Heart left ventricle (tissue), 16 donors: ENCODE results near the gene TEX55. TPM values are rescaled to one million over a fixed set of nuclear protein-coding genes. Genes with fewer than 3 reads are reported as not detected.
"Not testable (repeated sequence)": the region's sequence is repeated elsewhere in the genome, so short reads cannot be mapped to it uniquely, and the experiment has no call there.

Experiments used
- ATAC-seq, 4 donors: fragments of 200-7000 bp; cut with Tn5 transposase; one replicate each; pipeline ENCODE4 v1.9.1; 2020 to 2022; ENCODE audit warnings: moderate library complexity in 4 of 4, mild to moderate bottlenecking in 3 of 4, moderate number of reproducible peaks in 1 of 4
- DNase-seq, 5 donors: peaks; one replicate each; pipeline ENCODE4 v3.0.0-alpha.2; 2020
- H3K27ac ChIP-seq, 12 donors: fragments of 200-600 bp; sonication (generic) in 4 of 12; one replicate each; pipeline versions ENCODE4 v1.5.0 to v1.8.0; 2016 to 2022; ENCODE audit warnings: mild to moderate bottlenecking in 2 of 12
- H3K27me3 ChIP-seq, 9 donors: fragments of 200-600 bp; sonication (generic) in 2 of 9; one replicate each; pipeline versions ENCODE4 v1.5.1 to v1.8.0; 2016 to 2022; ENCODE audit warnings: mild to moderate bottlenecking in 3 of 9
- H3K36me3 ChIP-seq, 9 donors: fragments of 200-600 bp; sonication (generic) in 2 of 9; one replicate each; pipeline versions ENCODE4 v1.5.0 to v1.8.0; 2018 to 2022; ENCODE audit warnings: mild to moderate bottlenecking in 2 of 9
- H3K4me1 ChIP-seq, 12 donors: fragments of 200-600 bp; sonication (generic) in 4 of 12; one replicate each; pipeline versions ENCODE4 v1.5.0 to v1.8.0; 2016 to 2022; ENCODE audit warnings: mild to moderate bottlenecking in 3 of 12
- H3K4me3 ChIP-seq, 12 donors: fragments of 200-600 bp; sonication (generic) in 4 of 12; one replicate each; pipeline versions ENCODE4 v1.5.0 to v1.8.0; 2017 to 2022; ENCODE audit warnings: mild to moderate bottlenecking in 9 of 12, moderate library complexity in 4 of 12
- H3K9me3 ChIP-seq, 12 donors: fragments of 200-600 bp; sonication (generic) in 4 of 12; one replicate each; pipeline versions ENCODE4 v1.5.0 to v1.8.0; 2016 to 2022; ENCODE audit warnings: mild to moderate bottlenecking in 1 of 12
- CTCF ChIP-seq, 12 donors: fragments of 200-600 bp; sonication (generic) in 4 of 12; IDR thresholded peaks; one replicate each; pipeline versions ENCODE4 v1.5.0 to v1.8.0; 2018 to 2022; ENCODE audit warnings: antibody characterized with exemption in 12 of 12, mild to moderate bottlenecking in 5 of 12
- POLR2A ChIP-seq, 2 donors: fragments of 450-650 bp; IDR thresholded peaks; one replicate each; pipeline ENCODE4 v1.6.1; 2017; ENCODE audit warnings: antibody characterized with exemption in 2 of 2, mild to moderate bottlenecking in 2 of 2, moderate library complexity in 2 of 2
- WGBS, 4 donors: extraction: QIAGEN DNeasy Blood & Tissue Kit in 2 of 4; methylation state at CpG; one replicate each; pipeline versions ENCODE4 v1.1.5 to v1.1.7; 2013 to 2018; 5-methylcytosine and 5-hydroxymethylcytosine counted together
- intact Hi-C, 10 donors: fragments of 100-400 bp; cut with DNase I; formaldehyde crosslinking; loops; one replicate each; pipeline versions ENCODE4 v1.11.1 to v1.14.2; 2022
- polyA plus RNA-seq, 2 donors: library from polyadenylated mRNA; stranded (reverse); fragments of 200-250 nt; gene quantifications; one replicate each; pipeline ENCODE4 v1.2.3, GENCODE V29; 2013
- total RNA-seq, 9 donors: library from RNA; depleted of rRNA in 2 of 9; stranded (reverse); fragments of >200 nt in 2 of 9; fragmentation: NEBNext Ultra II Directional in 3 of 9; extraction: Animal tissue kit (Norgen Biotek cat#: 25700) in 3 of 9; gene quantifications; one replicate each; pipeline versions ENCODE4 v1.1.0 to v1.2.4, GENCODE V29; 2016 to 2023
- donor health status: ischemic (EF 13 %, LVEDD 7.1; RV severe dilation, severe dysfunction).
- donor health status: healthy with polysubstance abuse.
- donor health status: DM: no; HTN: yes; CAD: no.
- donor health status: DM: no; HTN: no; CAD: no.
- donor health status: ischemic (EF 25% LVEDD 6.9; RV normal size, moderate dysfunction).
- donor health status: ischemic (EF 25% LVEDD 5.7; RV mildly dilated, moderate dysfunction).
- donor health status: healthy.
- donor health status: DM: yes; HTN: yes; CAD: no.
- donor health status: ischemic (EF 35%, LVEDD 5.7; RV mildly dilated, moderate dysfunction).
- donor health status: nonischemic (EF 11% LVEDD 7.7; RV severe dilation, severe dysfunction).
- donor health status: DM: yes; HTN: yes; CAD: no.
- donor health status: PGD.
- donor health status: ischemic (EF 29% LVEDD 5.4; RV normal size, mild dysfunction).
- donor health status: nonischemic (EF 23%, LVEDD 6.1; RV moderate dilation, normal function).

TEX55 gene
- total and polyA plus RNA-seq, 11 donors, result not detected

- Histone ChIP-seq H3K9me3 (no peaks in the 10 kb centered on the region), H3K4me3 (no peak overlapping the region), H3K27ac (no peak overlapping the region), H3K27me3 (no peaks in the 10 kb centered on the region), H3K36me3 (no peaks in the 10 kb centered on the region), H3K4me1 (no peaks in the 10 kb centered on the region)
- WGBS, 4 donors, result 64 to 83% (median 73%) methylated on average over 6 to 17 of the region's 17 CpGs
- DNase-seq (no peak), ATAC-seq (no peak)
- intact Hi-C loops, result no loop called here
- TF ChIP-seq CTCF (IDR thresholded peaks at IDR 0.05) (no peak), POLR2A (IDR thresholded peaks at IDR 0.05) (no peak)
These were observed 20.0 kb upstream of the TEX55 start for GRCh38 chr3:119125742-119126504.

- ATAC-seq, H3K27me3 ChIP-seq, intact Hi-C loops, H3K9me3 ChIP-seq, H3K4me3 ChIP-seq, H3K27ac ChIP-seq, H3K36me3 ChIP-seq, H3K4me1 ChIP-seq, DNase-seq: not testable (repeated sequence)
- 53 to 60% (median 55%) methylated on average over 6 to 7 of the region's 7 CpGs for WGBS, 4 donors
These were observed 15.7 kb upstream of the TEX55 start for GRCh38 chr3:119130291-119130690.

GRCh38 chr3:119132291-119132690 lies 13.7 kb upstream of the TEX55 start:
- H3K27ac ChIP-seq, H3K4me3 ChIP-seq, H3K4me1 ChIP-seq, intact Hi-C loops, H3K9me3 ChIP-seq, H3K36me3 ChIP-seq, H3K27me3 ChIP-seq, ATAC-seq, DNase-seq: not testable (repeated sequence)
- WGBS, 4 donors, result 92 to 95% (median 95%) methylated on average over 4 of the region's 4 CpGs

GRCh38 chr3:119139360-119139759 lies 6.6 kb upstream of the TEX55 start:
- DNase-seq, H3K27ac ChIP-seq, H3K9me3 ChIP-seq, H3K4me3 ChIP-seq, H3K4me1 ChIP-seq, H3K36me3 ChIP-seq, H3K27me3 ChIP-seq, ATAC-seq, intact Hi-C loops: not testable (repeated sequence)
- 70 to 90% (median 76%) methylated on average over 4 of the region's 4 CpGs for WGBS, 4 donors

- no peak overlapping the region for H3K27ac ChIP-seq
- H3K27me3 ChIP-seq, result no peaks in the 10 kb centered on the region
- H3K4me3 ChIP-seq, result no peak overlapping the region
- WGBS, 4 donors, result 84 to 94% (median 91%) methylated on average over 5 of the region's 5 CpGs
- ATAC-seq (no peak), DNase-seq (no peak)
- intact Hi-C loops, result loop anchor here in 1 of 10 donors (10.0 kb wide), 2 partner anchors 104 to 544 kb away; partner anchors contain the start of gene B4GALT4
- TF ChIP-seq POLR2A (IDR thresholded peaks at IDR 0.05) (no peak), CTCF (IDR thresholded peaks at IDR 0.05) (no peak)
- H3K4me1 ChIP-seq, result no peaks in the 10 kb centered on the region
- H3K9me3 ChIP-seq, result peaks cover 0 to 3% (median 0%) of the 10 kb centered on the region in 12 donors
- H3K36me3 ChIP-seq, result no peaks in the 10 kb centered on the region
These were observed 5.5 kb upstream of the TEX55 start for GRCh38 chr3:119140466-119140865.

- no peaks in the 10 kb centered on the region for H3K27me3 ChIP-seq
- no peaks in the 10 kb centered on the region for H3K9me3 ChIP-seq
- intact Hi-C loops, result loop anchor here in 2 of 10 donors (5.0 to 10.0 kb wide), 3 partner anchors 97 to 540 kb away; partner anchors contain the start of gene B4GALT4 (in 2 of the 2)
- H3K4me3 ChIP-seq, result no peak overlapping the region
- ATAC-seq (no peak), DNase-seq (no peak)
- TF ChIP-seq POLR2A (IDR thresholded peaks at IDR 0.05), result no peak
- no peak for TF ChIP-seq CTCF (IDR thresholded peaks at IDR 0.05)
- H3K4me1 ChIP-seq, result no peaks in the 10 kb centered on the region
- H3K27ac ChIP-seq, result no peak overlapping the region
- no peaks in the 10 kb centered on the region for H3K36me3 ChIP-seq
These were observed 851 bp upstream of the TEX55 start for GRCh38 chr3:119145128-119145499.
